HG02642 (cell line): ENCODE data around the gene AARS2.

Experiments used
- ATAC-seq: cut with Tn5 transposase; IDR thresholded peaks from one replicate; pipeline ENCODE4 v1.9.1; 2021; ENCODE audit warnings: mild to moderate bottlenecking; ENCODE audit not compliant: unreplicated experiment, poor library complexity

AARS2 gene

GRCh38 chr6:44253307-44254101 lies 59.6 kb downstream of the AARS2 start:
- no peak for ATAC-seq

DNA sequence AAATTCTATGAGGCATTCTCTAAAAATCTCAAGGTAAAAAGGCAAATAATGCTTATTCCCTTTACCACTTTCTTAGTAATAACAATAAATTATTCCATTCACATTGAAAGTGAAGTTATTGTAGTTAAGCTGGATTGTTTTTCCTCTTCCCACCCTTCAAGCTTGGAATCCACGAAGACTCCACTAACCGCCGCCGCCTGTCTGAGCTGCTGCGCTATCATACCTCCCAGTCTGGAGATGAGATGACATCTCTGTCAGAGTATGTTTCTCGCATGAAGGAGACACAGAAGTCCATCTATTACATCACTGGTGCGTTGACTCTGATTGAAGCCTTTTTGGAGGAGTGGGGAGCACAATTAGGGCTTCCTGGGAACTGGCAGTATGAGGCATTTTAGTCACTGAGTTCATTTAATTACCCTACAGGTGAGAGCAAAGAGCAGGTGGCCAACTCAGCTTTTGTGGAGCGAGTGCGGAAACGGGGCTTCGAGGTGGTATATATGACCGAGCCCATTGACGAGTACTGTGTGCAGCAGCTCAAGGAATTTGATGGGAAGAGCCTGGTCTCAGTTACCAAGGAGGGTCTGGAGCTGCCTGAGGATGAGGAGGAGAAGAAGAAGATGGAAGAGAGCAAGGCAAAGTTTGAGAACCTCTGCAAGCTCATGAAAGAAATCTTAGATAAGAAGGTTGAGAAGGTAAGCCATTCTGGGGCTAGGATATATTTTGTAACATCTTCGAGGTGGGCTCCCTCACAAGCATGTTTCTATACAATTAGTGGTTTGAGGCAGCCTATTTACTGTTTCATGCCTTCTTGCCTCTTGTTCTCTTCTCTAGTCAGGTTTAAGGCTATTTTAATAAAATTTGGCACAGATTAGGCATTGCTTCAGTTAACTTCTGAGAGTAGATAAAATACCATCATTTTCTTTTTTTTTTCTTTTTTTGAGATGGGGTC lies 61.3 kb downstream of the AARS2 start:
- no peak for ATAC-seq

- no peak for ATAC-seq
Observed at GRCh38 chr6:44250718-44251123, 62.4 kb downstream of the AARS2 start.

DNA sequence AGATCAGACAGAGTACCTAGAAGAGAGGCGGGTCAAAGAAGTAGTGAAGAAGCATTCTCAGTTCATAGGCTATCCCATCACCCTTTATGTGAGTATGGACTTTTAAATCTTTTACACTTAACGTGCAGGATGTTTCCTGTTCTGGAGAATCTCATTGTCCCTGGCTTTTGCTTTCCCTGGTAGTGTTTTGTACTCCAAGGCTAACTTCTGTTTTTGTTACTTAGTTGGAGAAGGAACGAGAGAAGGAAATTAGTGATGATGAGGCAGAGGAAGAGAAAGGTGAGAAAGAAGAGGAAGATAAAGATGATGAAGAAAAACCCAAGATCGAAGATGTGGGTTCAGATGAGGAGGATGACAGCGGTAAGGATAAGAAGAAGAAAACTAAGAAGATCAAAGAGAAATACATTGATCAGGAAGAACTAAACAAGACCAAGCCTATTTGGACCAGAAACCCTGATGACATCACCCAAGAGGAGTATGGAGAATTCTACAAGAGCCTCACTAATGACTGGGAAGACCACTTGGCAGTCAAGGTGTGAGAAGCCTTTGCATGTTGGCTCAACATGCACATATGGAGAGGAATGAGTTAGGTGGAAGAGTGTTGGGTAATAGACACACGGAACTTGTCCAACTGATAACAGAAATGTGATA lies 63.0 kb downstream of the AARS2 start:
- no peak for ATAC-seq
